Left lung (tissue), 10 donors: ENCODE measurements around the gene GPC3. TPM values are rescaled to one million over a fixed set of nuclear protein-coding genes. Genes with fewer than 3 reads are reported as not detected.
A peak's percentile ranks its signal among the peaks of the same experiment; 100 is the strongest.

ENCODE experiments used
- ATAC-seq: fragments of 200-7000 bp; cut with Tn5 transposase; one replicate; pipeline ENCODE4 v1.9.1; 2020; ENCODE audit warnings: moderate library complexity
- DNase-seq, 4 donors: peaks; one replicate each; pipeline ENCODE4 v3.0.0-alpha.2; 2013 to 2020
- H3K27ac ChIP-seq, 2 donors: fragments of 200-600 bp; sonication (generic) in 1 of 2; one replicate each; pipeline versions ENCODE4 v1.5.0 to v1.8.0; 2020 to 2021
- H3K27me3 ChIP-seq, 2 donors: fragments of 200-600 bp; sonication (generic) in 1 of 2; one replicate each; pipeline versions ENCODE4 v1.5.0 to v1.8.0; 2020 to 2021
- H3K36me3 ChIP-seq, 2 donors: fragments of 200-600 bp; sonication (generic) in 1 of 2; one replicate each; pipeline versions ENCODE4 v1.5.0 to v1.8.0; 2020 to 2021
- H3K4me1 ChIP-seq, 2 donors: fragments of 200-600 bp; one replicate each; pipeline ENCODE4 v1.8.0; 2021
- H3K4me3 ChIP-seq, 2 donors: fragments of 200-600 bp; sonication (generic) in 1 of 2; one replicate each; pipeline versions ENCODE4 v1.5.0 to v1.8.0; 2020 to 2021; ENCODE audit warnings: mild to moderate bottlenecking in 1 of 2
- H3K9me3 ChIP-seq, 2 donors: fragments of 200-600 bp; sonication (generic) in 1 of 2; one replicate each; pipeline versions ENCODE4 v1.5.0 to v1.8.0; 2020 to 2021
- intact Hi-C, 2 donors: fragments of 100-400 bp; cut with DNase I; formaldehyde crosslinking; loops; one replicate each; pipeline versions ENCODE4 v1.11.2 to v1.14.2; 2022
- polyA plus RNA-seq, 6 donors: library from polyadenylated mRNA; unstranded; fragments of 120-200 nt; gene quantifications; one replicate each; pipeline ENCODE4 v1.2.1, GENCODE V29; 2013; ENCODE audit not compliant: insufficient read length in 6 of 6
- total RNA-seq, 2 donors: library from RNA; stranded (reverse); fragmentation: NEBNext Ultra II Directional; extraction: Animal tissue kit (Norgen Biotek cat#: 25700); gene quantifications; one replicate each; pipeline ENCODE4 v1.2.1, GENCODE V29; 2021
- TF ChIP-seq, protein P1 (sequence below), 2 donors: fragments of 200-600 bp; sonication (generic) in 1 of 2; IDR thresholded peaks; one replicate each; pipeline versions ENCODE4 v1.5.0 to v1.8.0; 2021; ENCODE audit warnings: antibody characterized with exemption in 2 of 2
- donor health status: DM: no; HTN: yes; CAD: no.
- donor health status: DM: no; HTN: no; CAD: no.

The GPC3 gene
- total and polyA plus RNA-seq, 8 donors, result 42.1 to 581 (median 448) TPM

DNA sequence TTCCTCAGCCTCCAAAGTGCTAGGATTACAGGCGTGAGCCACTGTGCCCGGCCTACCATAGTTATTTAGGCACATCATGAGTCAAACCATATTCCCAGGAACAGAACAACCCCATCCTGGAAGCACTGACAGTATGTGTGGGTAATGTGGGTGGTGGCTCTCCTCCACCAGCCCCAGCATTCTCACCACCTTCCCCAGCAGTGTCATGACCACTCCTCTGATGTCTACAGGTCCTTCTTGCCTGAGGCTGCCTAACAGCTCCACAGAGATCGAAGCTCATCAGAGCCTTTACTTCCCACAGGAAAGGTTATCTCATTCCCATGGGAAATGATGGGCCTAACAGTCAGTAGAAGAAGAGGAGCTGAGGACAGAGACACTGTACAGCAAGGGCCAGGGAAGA, 440.6 kb downstream of the GPC3 start:
- TF ChIP-seq, protein P1, sequence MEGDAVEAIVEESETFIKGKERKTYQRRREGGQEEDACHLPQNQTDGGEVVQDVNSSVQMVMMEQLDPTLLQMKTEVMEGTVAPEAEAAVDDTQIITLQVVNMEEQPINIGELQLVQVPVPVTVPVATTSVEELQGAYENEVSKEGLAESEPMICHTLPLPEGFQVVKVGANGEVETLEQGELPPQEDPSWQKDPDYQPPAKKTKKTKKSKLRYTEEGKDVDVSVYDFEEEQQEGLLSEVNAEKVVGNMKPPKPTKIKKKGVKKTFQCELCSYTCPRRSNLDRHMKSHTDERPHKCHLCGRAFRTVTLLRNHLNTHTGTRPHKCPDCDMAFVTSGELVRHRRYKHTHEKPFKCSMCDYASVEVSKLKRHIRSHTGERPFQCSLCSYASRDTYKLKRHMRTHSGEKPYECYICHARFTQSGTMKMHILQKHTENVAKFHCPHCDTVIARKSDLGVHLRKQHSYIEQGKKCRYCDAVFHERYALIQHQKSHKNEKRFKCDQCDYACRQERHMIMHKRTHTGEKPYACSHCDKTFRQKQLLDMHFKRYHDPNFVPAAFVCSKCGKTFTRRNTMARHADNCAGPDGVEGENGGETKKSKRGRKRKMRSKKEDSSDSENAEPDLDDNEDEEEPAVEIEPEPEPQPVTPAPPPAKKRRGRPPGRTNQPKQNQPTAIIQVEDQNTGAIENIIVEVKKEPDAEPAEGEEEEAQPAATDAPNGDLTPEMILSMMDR (IDR thresholded peaks at IDR 0.05), result no peak
- H3K4me3 ChIP-seq, result no peak overlapping the region
- intact Hi-C loops, result no loop called here
- peak overlapping the region; percentile 41 to 42 for H3K27ac ChIP-seq
- H3K36me3 ChIP-seq, result no peaks in the 10 kb centered on the region
- DNase-seq, result no peak
- no peaks in the 10 kb centered on the region for H3K9me3 ChIP-seq
- H3K27me3 ChIP-seq, result no peaks in the 10 kb centered on the region
- H3K4me1 ChIP-seq, result no peaks in the 10 kb centered on the region
- no peak for ATAC-seq

DNA sequence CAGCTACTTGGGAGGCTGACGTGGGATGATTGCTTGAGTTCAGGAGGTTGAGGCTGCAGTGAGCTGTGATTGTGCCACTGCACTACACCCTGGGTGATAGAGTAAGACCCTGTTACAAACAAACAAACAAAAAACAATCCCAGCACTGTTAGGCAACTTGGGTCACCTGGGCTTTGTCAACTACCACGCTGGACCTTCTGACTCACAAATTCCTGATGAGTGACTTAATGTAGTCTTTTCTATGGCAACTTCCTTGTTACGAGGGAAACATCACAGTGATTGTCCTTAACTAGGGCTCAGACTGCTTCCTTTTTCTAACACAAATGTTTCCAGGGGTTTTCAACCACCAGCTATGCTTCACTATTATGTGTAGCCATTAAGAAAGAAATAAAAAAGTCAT, 441.3 kb downstream of the GPC3 start:
- TF ChIP-seq, protein P1 (IDR thresholded peaks at IDR 0.05), result no peak
- Histone ChIP-seq H3K27ac (peak overlapping the region; percentile 41 to 42), H3K9me3 (no peaks in the 10 kb centered on the region), H3K36me3 (no peaks in the 10 kb centered on the region), H3K27me3 (no peaks in the 10 kb centered on the region), H3K4me3 (no peak overlapping the region), H3K4me1 (no peaks in the 10 kb centered on the region)
- intact Hi-C loops, result no loop called here
- DNase-seq (peak in 1 of 4 donors; percentile 28), ATAC-seq (peak; percentile 85)

DNA sequence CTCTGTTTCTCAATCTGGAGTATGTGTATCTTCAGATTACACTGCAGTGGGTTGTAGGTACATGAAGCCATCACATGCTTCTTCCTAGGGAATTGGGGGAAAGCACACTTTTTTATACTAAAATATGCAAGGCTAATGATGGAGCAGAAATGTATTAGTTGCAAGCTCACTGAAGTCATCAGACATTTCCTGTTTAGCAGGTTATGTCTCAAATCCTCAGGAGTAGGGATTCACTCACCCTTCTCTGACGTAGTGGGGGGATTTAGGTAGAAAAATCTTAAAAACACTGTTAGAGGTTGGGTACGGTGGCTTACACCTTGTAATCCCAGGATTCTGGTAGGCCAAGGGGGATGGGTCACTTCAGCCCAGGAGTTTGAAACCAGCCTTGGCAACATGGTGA, 441.7 kb downstream of the GPC3 start:
- H3K4me1 ChIP-seq, result no peaks in the 10 kb centered on the region
- DNase-seq (no peak), ATAC-seq (no peak)
- TF ChIP-seq, protein P1 (IDR thresholded peaks at IDR 0.05), result no peak
- intact Hi-C loops, result no loop called here
- peak overlapping the region in 1 of 2 donors; percentile 41 for H3K27ac ChIP-seq
- no peaks in the 10 kb centered on the region for H3K9me3 ChIP-seq
- H3K36me3 ChIP-seq, result no peaks in the 10 kb centered on the region
- H3K4me3 ChIP-seq, result no peak overlapping the region
- no peaks in the 10 kb centered on the region for H3K27me3 ChIP-seq

DNA sequence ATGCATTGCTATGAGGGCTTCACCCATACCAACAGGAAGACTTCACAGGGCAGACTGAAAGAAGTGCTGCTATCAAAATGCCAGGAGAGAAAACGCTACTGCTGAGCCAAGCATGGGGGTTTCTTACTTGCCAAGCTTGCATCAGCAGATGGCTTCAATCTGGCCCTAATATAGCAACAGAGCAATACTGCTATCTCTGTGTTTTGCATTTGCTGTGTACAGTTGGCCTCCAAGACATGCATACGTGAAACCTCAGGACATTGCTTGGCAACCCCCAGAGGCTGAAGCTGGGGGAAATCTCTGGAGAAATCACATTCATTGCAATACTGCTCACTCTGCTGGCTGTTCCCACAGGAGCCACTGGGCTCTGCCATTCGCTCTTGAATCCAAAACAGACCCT, 442.9 kb downstream of the GPC3 start:
- intact Hi-C loops, result no loop called here
- no peaks in the 10 kb centered on the region for H3K36me3 ChIP-seq
- DNase-seq, result peak in 1 of 4 donors; percentile 37
- no peaks in the 10 kb centered on the region for H3K9me3 ChIP-seq
- no peak overlapping the region for H3K4me3 ChIP-seq
- no peaks in the 10 kb centered on the region for H3K27me3 ChIP-seq
- H3K4me1 ChIP-seq, result no peaks in the 10 kb centered on the region
- TF ChIP-seq, protein P1 (IDR thresholded peaks at IDR 0.05), result no peak
- ATAC-seq, result no peak
- no peak overlapping the region for H3K27ac ChIP-seq

DNA sequence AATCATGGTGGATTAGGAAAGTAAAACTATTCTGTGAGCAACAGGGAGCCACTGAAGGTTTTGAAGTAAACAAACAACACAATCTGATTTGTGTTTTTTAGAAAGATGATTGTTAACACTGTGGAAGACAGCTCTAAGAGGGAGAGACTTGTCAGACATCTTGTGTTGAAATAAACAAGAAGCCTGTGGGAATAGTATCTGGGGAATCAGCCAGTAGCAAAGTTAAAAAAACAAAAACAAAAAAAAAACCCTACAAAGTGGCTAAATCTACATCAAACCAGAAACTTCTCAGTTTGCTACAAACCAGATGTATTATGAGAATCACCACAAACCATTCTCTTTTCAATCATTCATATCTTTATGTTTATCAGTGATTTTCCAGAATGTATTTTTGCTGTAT, 444.4 kb downstream of the GPC3 start:
- Histone ChIP-seq H3K27me3 (no peaks in the 10 kb centered on the region), H3K36me3 (no peaks in the 10 kb centered on the region), H3K9me3 (no peaks in the 10 kb centered on the region), H3K4me3 (no peak overlapping the region), H3K4me1 (no peaks in the 10 kb centered on the region), H3K27ac (no peak overlapping the region)
- intact Hi-C loops, result no loop called here
- DNase-seq (no peak), ATAC-seq (no peak)
- TF ChIP-seq, protein P1 (IDR thresholded peaks at IDR 0.05), result no peak
